ENCODE data around the gene LSAMP. TPM values are rescaled to one million over a fixed set of nuclear protein-coding genes. Genes with fewer than 3 reads are reported as not detected.

The LSAMP gene
- total RNA-seq, 1 experiment from 2014 or later: not detected

GRCh38 chr3:116165135-116165534 lies 280.2 kb downstream of the LSAMP start:
- intact Hi-C loops (cut with micrococcal nuclease): no loop called here
- ChIA-PET CTCF (no interaction called here), POLR2A (no interaction called here)
- Mint-ChIP-seq H3K4me1 (ENCODE audit: insufficient read depth, unreplicated experiment) (no peaks in the 10 kb centered on the region), H3K27ac (ENCODE audit: low read depth, unreplicated experiment) (no peak overlapping the region), H3K9me3 (ENCODE audit: unreplicated experiment) (no peaks in the 10 kb centered on the region), H3K27me3 (ENCODE audit: insufficient read depth, unreplicated experiment) (peaks cover 13% of the 10 kb centered on the region), H3K4me3 (ENCODE audit: unreplicated experiment) (no peak overlapping the region), H3K36me3 (ENCODE audit: insufficient read depth, unreplicated experiment) (no peaks in the 10 kb centered on the region)
- BruUV-seq (replicated peaks): no TSS peak
- TF ChIP-seq CTCF (IDR thresholded peaks at IDR 0.05; ENCODE audit: unreplicated experiment): no peak
- DNase-seq (ENCODE audit: unreplicated experiment): no peak

GRCh38 chr3:116164039-116164438 lies 281.2 kb downstream of the LSAMP start:
- peaks cover 13% of the 10 kb centered on the region for H3K27me3 Mint-ChIP-seq (ENCODE audit: insufficient read depth, unreplicated experiment)
- no peak for TF ChIP-seq CTCF (IDR thresholded peaks at IDR 0.05; ENCODE audit: unreplicated experiment)
- H3K4me3 Mint-ChIP-seq (ENCODE audit: unreplicated experiment): no peak overlapping the region
- BruUV-seq (replicated peaks): no TSS peak
- CTCF ChIA-PET: no interaction called here
- H3K4me1 Mint-ChIP-seq (ENCODE audit: insufficient read depth, unreplicated experiment): no peaks in the 10 kb centered on the region
- H3K36me3 Mint-ChIP-seq (ENCODE audit: insufficient read depth, unreplicated experiment): no peaks in the 10 kb centered on the region
- H3K9me3 Mint-ChIP-seq (ENCODE audit: unreplicated experiment): no peaks in the 10 kb centered on the region
- H3K27ac Mint-ChIP-seq (ENCODE audit: low read depth, unreplicated experiment): no peak overlapping the region
- intact Hi-C loops (cut with micrococcal nuclease): no loop called here
- no peak for DNase-seq (ENCODE audit: unreplicated experiment)
- POLR2A ChIA-PET: no interaction called here

- no peak overlapping the region for H3K4me3 Mint-ChIP-seq (ENCODE audit: unreplicated experiment)
- intact Hi-C loops (cut with micrococcal nuclease): no loop called here
- H3K36me3 Mint-ChIP-seq (ENCODE audit: insufficient read depth, unreplicated experiment): no peaks in the 10 kb centered on the region
- peaks cover 12% of the 10 kb centered on the region for H3K27me3 Mint-ChIP-seq (ENCODE audit: insufficient read depth, unreplicated experiment)
- no peaks in the 10 kb centered on the region for H3K9me3 Mint-ChIP-seq (ENCODE audit: unreplicated experiment)
- no peak for DNase-seq (ENCODE audit: unreplicated experiment)
- CTCF ChIA-PET: no interaction called here
- POLR2A ChIA-PET: no interaction called here
- no peak for TF ChIP-seq CTCF (IDR thresholded peaks at IDR 0.05; ENCODE audit: unreplicated experiment)
- H3K27ac Mint-ChIP-seq (ENCODE audit: low read depth, unreplicated experiment): no peak overlapping the region
- no peaks in the 10 kb centered on the region for H3K4me1 Mint-ChIP-seq (ENCODE audit: insufficient read depth, unreplicated experiment)
- BruUV-seq (replicated peaks): no TSS peak
These were observed 283.4 kb downstream of the LSAMP start for GRCh38 chr3:116161575-116162525.

GRCh38 chr3:116160594-116160993 lies 284.7 kb downstream of the LSAMP start:
- no peak for TF ChIP-seq CTCF (IDR thresholded peaks at IDR 0.05; ENCODE audit: unreplicated experiment)
- H3K27ac Mint-ChIP-seq (ENCODE audit: low read depth, unreplicated experiment): no peak overlapping the region
- no peaks in the 10 kb centered on the region for H3K9me3 Mint-ChIP-seq (ENCODE audit: unreplicated experiment)
- peaks cover 12% of the 10 kb centered on the region for H3K27me3 Mint-ChIP-seq (ENCODE audit: insufficient read depth, unreplicated experiment)
- no peaks in the 10 kb centered on the region for H3K36me3 Mint-ChIP-seq (ENCODE audit: insufficient read depth, unreplicated experiment)
- CTCF ChIA-PET: no interaction called here
- no peak overlapping the region for H3K4me3 Mint-ChIP-seq (ENCODE audit: unreplicated experiment)
- no TSS peak for BruUV-seq (replicated peaks)
- POLR2A ChIA-PET: no interaction called here
- intact Hi-C loops (cut with micrococcal nuclease): no loop called here
- H3K4me1 Mint-ChIP-seq (ENCODE audit: insufficient read depth, unreplicated experiment): no peaks in the 10 kb centered on the region
- DNase-seq (ENCODE audit: unreplicated experiment): no peak

Measured in MCF 10A (cell line).